Loucy (cell line): Measurements from ENCODE around the gene RB1.

Experiments
- H2AFZ ChIP-seq: fragments of 200-600 bp; sonication (generic); 2 replicates; pipeline ENCODE4 v1.6.0; 2016; ENCODE audit warnings: antibody characterized with exemption, mild to moderate bottlenecking, low read length, moderate library complexity
- H3F3A ChIP-seq: fragments of 200-600 bp; 2 replicates; pipeline ENCODE4 v1.6.0; 2016; ENCODE audit warnings: antibody characterized with exemption, low read depth, mild to moderate bottlenecking
- H3K27me3 ChIP-seq: fragments of 200-600 bp; sonication (generic); 2 replicates; pipeline ENCODE4 v1.6.1; 2014; ENCODE audit warnings: low read length, mild to moderate bottlenecking; ENCODE audit not compliant: insufficient read depth, poor library complexity, severe bottlenecking
- H3K36me3 ChIP-seq: fragments of 200-600 bp; sonication (generic); 2 replicates; pipeline ENCODE4 v1.6.1; 2016; ENCODE audit warnings: low read length; ENCODE audit not compliant: insufficient read depth
- H3K4me1 ChIP-seq: fragments of 200-600 bp; sonication (generic); 2 replicates; pipeline ENCODE4 v1.5.1; 2014; ENCODE audit warnings: low read length, mild to moderate bottlenecking; ENCODE audit not compliant: insufficient read depth, poor library complexity, severe bottlenecking
- H3K4me2 ChIP-seq: fragments of 200-600 bp; sonication (generic); 2 replicates; pipeline ENCODE4 v1.6.0; 2014; ENCODE audit warnings: antibody characterized with exemption, low read length, low read depth, mild to moderate bottlenecking; ENCODE audit not compliant: poor library complexity, severe bottlenecking
- H3K4me3 ChIP-seq: fragments of 200-600 bp; sonication (generic); 2 replicates; pipeline ENCODE4 v1.5.1; 2014; ENCODE audit warnings: low read length, mild to moderate bottlenecking, mixed read lengths; ENCODE audit not compliant: poor library complexity, severe bottlenecking
- H3K79me2 ChIP-seq: fragments of 200-600 bp; sonication (generic); 2 replicates; pipeline ENCODE4 v1.6.1; 2014; ENCODE audit warnings: low read length; ENCODE audit not compliant: insufficient read depth
- H3K9ac ChIP-seq: fragments of 200-600 bp; sonication (generic); 2 replicates; pipeline ENCODE4 v1.6.0; 2014; ENCODE audit warnings: mild to moderate bottlenecking, low read depth, low read length, moderate library complexity; ENCODE audit not compliant: poor library complexity, severe bottlenecking
- H3K9me2 ChIP-seq: fragments of 200-600 bp; sonication (generic); replicated peaks from 2 replicates; pipeline ENCODE4 v1.6.1; 2016; ENCODE audit warnings: low read depth, low read length, mixed read lengths
- H3K9me3 ChIP-seq: fragments of 200-600 bp; sonication (generic); 2 replicates; pipeline ENCODE4 v1.6.1; 2014; ENCODE audit warnings: mild to moderate bottlenecking, antibody characterized with exemption, low read length, low read depth; ENCODE audit not compliant: insufficient read depth
- H4K20me1 ChIP-seq: fragments of 200-600 bp; sonication (generic); 2 replicates; pipeline ENCODE4 v1.6.0; 2014; ENCODE audit warnings: antibody characterized with exemption, low read length, mild to moderate bottlenecking; ENCODE audit not compliant: insufficient read depth, poor library complexity, severe bottlenecking
- EZH2phosphoT487 ChIP-seq: fragments of 200-600 bp; IDR thresholded peaks from 2 replicates; pipeline ENCODE4 v1.6.1; 2018; ENCODE audit warnings: antibody characterized with exemption, mild to moderate bottlenecking, moderate library complexity, borderline replicate concordance
- TF ChIP-seq, protein P1 (sequence below): fragments of 200-600 bp; sonication (generic); conservative IDR thresholded peaks from 2 replicates; pipeline ENCODE4 v1.5.1; 2014; ENCODE audit warnings: mild to moderate bottlenecking, antibody characterized with exemption, low read length

Gene RB1

DNA sequence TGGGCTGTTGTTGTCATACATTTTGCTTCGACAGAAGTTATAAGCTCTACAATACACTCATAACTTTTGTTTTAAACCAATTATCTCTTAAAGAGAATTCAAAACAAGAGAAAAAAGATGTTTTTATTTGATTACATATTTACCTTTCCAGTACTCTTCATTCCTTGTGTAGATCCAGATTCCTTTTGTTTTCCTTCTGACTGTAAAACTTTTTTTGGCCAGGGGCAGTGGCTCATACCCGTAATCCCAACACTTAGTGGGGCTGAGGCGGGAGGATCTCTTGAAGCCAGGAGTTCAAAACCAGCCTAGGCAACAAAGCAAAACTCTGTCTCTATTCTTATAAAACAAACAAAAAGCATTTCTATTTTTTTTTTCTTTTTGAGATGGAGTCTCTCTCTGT, 87.7 kb downstream of the RB1 start:
- peaks cover 10% of the 10 kb centered on the region for H4K20me1 ChIP-seq
- no peak overlapping the region for H3K9ac ChIP-seq
- no peaks in the 10 kb centered on the region for H3F3A ChIP-seq
- no peaks in the 10 kb centered on the region for H3K9me2 ChIP-seq
- H3K4me2 ChIP-seq = no peak overlapping the region
- no peak overlapping the region for H3K4me3 ChIP-seq
- TF ChIP-seq EZH2phosphoT487 = no peak
- TF ChIP-seq, protein P1, sequence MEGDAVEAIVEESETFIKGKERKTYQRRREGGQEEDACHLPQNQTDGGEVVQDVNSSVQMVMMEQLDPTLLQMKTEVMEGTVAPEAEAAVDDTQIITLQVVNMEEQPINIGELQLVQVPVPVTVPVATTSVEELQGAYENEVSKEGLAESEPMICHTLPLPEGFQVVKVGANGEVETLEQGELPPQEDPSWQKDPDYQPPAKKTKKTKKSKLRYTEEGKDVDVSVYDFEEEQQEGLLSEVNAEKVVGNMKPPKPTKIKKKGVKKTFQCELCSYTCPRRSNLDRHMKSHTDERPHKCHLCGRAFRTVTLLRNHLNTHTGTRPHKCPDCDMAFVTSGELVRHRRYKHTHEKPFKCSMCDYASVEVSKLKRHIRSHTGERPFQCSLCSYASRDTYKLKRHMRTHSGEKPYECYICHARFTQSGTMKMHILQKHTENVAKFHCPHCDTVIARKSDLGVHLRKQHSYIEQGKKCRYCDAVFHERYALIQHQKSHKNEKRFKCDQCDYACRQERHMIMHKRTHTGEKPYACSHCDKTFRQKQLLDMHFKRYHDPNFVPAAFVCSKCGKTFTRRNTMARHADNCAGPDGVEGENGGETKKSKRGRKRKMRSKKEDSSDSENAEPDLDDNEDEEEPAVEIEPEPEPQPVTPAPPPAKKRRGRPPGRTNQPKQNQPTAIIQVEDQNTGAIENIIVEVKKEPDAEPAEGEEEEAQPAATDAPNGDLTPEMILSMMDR = no peak
- no peaks in the 10 kb centered on the region for H3K27me3 ChIP-seq
- peaks cover 6% of the 10 kb centered on the region for H3K4me1 ChIP-seq
- peaks cover 25% of the 10 kb centered on the region; the same call in 1 of the 2 replicates for H3K36me3 ChIP-seq
- H2AFZ ChIP-seq = no peak overlapping the region
- H3K9me3 ChIP-seq = 0 out of 2 replicates have a peak, but pooled peaks cover 5% of the 10 kb centered on the region
- H3K79me2 ChIP-seq = no peaks in the 10 kb centered on the region

DNA sequence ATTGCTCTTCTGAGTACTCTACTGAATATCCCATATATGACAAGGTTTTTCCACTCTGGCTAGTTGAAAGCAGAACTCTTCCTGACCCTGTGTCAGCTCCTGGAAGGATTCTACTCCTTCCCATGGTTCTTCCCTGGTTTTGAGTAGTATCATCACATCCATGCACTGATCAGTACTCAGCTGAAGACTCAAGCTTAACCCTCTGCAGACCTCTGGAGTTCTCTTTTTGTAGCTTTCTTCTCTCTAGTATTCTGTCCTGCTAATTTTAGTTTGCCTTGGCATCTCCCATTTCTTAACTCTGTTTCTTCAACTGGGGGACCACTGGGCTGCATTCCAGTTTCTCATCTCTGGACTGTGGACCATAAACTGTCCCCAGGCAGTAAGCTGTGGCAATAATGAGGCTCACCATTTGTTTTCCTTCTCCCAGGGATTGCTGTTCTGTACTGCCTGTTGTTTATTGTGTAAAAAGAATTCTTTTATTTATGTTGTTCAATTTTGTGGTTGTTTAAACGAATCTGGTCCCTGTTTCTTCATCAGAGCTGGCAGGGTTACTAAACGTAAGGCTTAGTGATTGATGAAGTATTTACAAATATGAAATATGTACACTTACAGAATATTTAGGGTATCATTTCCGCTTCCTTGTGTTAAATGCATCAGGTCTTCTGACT, 89.6 kb downstream of the RB1 start:
- Histone ChIP-seq H3K4me2 (no peak overlapping the region), H3K36me3 (peaks cover 25% of the 10 kb centered on the region; the same call in 1 of the 2 replicates), H4K20me1 (peaks cover 4% of the 10 kb centered on the region)

DNA sequence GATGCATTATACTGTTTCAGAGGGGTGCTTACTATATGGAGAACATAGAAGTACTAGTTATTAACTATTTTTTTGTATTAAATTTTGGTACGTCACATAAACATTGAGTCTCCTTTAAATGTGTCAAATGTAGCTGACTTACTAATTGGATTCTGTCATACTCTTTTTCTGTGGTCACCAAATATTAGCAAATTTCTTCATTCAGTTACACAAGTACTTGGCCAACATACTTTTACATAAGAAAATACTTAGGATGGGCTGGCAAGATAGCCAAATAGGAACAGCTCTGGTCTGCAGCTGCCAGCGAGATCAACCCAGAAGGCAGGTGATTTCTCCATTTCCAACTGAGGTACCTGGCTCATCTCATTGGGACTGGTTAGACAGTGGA, 90.1 kb downstream of the RB1 start:
- Histone ChIP-seq H3K4me1 (peaks cover 13% of the 10 kb centered on the region), H3K27me3 (no peaks in the 10 kb centered on the region), H4K20me1 (no peaks in the 10 kb centered on the region), H3K4me3 (no peak overlapping the region), H3K79me2 (peaks cover 2% of the 10 kb centered on the region; the same call in 1 of the 2 replicates), H3K9me2 (no peaks in the 10 kb centered on the region), H3F3A (peaks cover 3% of the 10 kb centered on the region; the same call in 1 of the 2 replicates), H3K4me2 (no peak overlapping the region), H3K9ac (no peak overlapping the region), H3K36me3 (peaks cover 25% of the 10 kb centered on the region; the same call in 1 of the 2 replicates), H2AFZ (no peak overlapping the region), H3K9me3 (0 out of 2 replicates have a peak, but pooled peaks cover 5% of the 10 kb centered on the region)
- TF ChIP-seq, protein P1 = no peak
- no peak for TF ChIP-seq EZH2phosphoT487

More for the DNA sequence above, 89.6 kb downstream of the RB1 start:
- TF ChIP-seq, protein P1 = no peak
- no peak for TF ChIP-seq EZH2phosphoT487
- Histone ChIP-seq H3K27me3 (no peaks in the 10 kb centered on the region), H3K9ac (no peak overlapping the region), H3K9me3 (0 out of 2 replicates have a peak, but pooled peaks cover 5% of the 10 kb centered on the region), H3K4me3 (no peak overlapping the region), H3F3A (peaks cover 3% of the 10 kb centered on the region; the same call in 1 of the 2 replicates), H3K79me2 (no peaks in the 10 kb centered on the region), H2AFZ (no peak overlapping the region), H3K9me2 (no peaks in the 10 kb centered on the region), H3K4me1 (peaks cover 9% of the 10 kb centered on the region)
